ENCODE data around the gene CXCL13.
"Not testable (repeated sequence)": the region's sequence is repeated elsewhere in the genome, so short reads cannot be mapped to it uniquely, and the experiment has no call there.

The CXCL13 gene

GRCh38 chr4:77613267-77613666 lies 7.6 kb downstream of the CXCL13 start:
- no peak for FAIRE-seq

GRCh38 chr4:77615153-77615552 lies 9.5 kb downstream of the CXCL13 start:
- FAIRE-seq, result no peak

GRCh38 chr4:77617203-77617602 lies 11.6 kb downstream of the CXCL13 start:
- FAIRE-seq, result no peak

- no peak for FAIRE-seq
These were observed 13.0 kb downstream of the CXCL13 start for GRCh38 chr4:77618383-77619241.

- no peak for FAIRE-seq
These were observed 13.8 kb downstream of the CXCL13 start for GRCh38 chr4:77619408-77619807.

- no peak for FAIRE-seq
These were observed 15.6 kb downstream of the CXCL13 start for GRCh38 chr4:77621254-77621653.

- FAIRE-seq, result no peak
These were observed 17.5 kb downstream of the CXCL13 start for GRCh38 chr4:77623091-77623490.

GRCh38 chr4:77624213-77624612 lies 18.6 kb downstream of the CXCL13 start:
- FAIRE-seq, result no peak

GRCh38 chr4:77625485-77625884 lies 19.9 kb downstream of the CXCL13 start:
- no peak for FAIRE-seq

- FAIRE-seq, result no peak
These were observed 24.3 kb downstream of the CXCL13 start for GRCh38 chr4:77629885-77630284.

- FAIRE-seq, result no peak
These were observed 25.7 kb downstream of the CXCL13 start for GRCh38 chr4:77631276-77631675.

- FAIRE-seq, result no peak
These were observed 28.6 kb downstream of the CXCL13 start for GRCh38 chr4:77634132-77634785.

GRCh38 chr4:77635246-77635645 lies 29.6 kb downstream of the CXCL13 start:
- no peak for FAIRE-seq

- no peak for FAIRE-seq
These were observed 30.3 kb downstream of the CXCL13 start for GRCh38 chr4:77635876-77636275.

GRCh38 chr4:77636902-77637301 lies 31.3 kb downstream of the CXCL13 start:
- no peak for FAIRE-seq

- FAIRE-seq, result not testable (repeated sequence)
These were observed 38.4 kb downstream of the CXCL13 start for GRCh38 chr4:77644069-77644468.

GRCh38 chr4:77650787-77651186 lies 45.2 kb downstream of the CXCL13 start:
- FAIRE-seq, result peak; percentile 36

- FAIRE-seq, result no peak
These were observed 46.2 kb downstream of the CXCL13 start for GRCh38 chr4:77651820-77652219.

GRCh38 chr4:77652237-77652897 lies 46.7 kb downstream of the CXCL13 start:
- FAIRE-seq, result peak; percentile 74

GRCh38 chr4:77653162-77653758 lies 47.6 kb downstream of the CXCL13 start:
- FAIRE-seq, result no peak

- not testable (repeated sequence) for FAIRE-seq
These were observed 54.7 kb downstream of the CXCL13 start for GRCh38 chr4:77660318-77660717.

Measured in colon (tissue), 2 donors.